HG03095 (cell line): ENCODE data around the gene DOHH.
"Not testable (repeated sequence)": the region's sequence is repeated elsewhere in the genome, so short reads cannot be mapped to it uniquely, and the experiment has no call there.

Experiments used
- ATAC-seq: cut with Tn5 transposase; IDR thresholded peaks from one replicate; pipeline ENCODE4 v1.9.1; 2021; ENCODE audit warnings: moderate library complexity; ENCODE audit not compliant: unreplicated experiment

DOHH gene

GRCh38 chr19:3534375-3535234, 34.1 kb upstream of the DOHH start:
- ATAC-seq = no peak

GRCh38 chr19:3533563-3534216, 33.2 kb upstream of the DOHH start:
- no peak for ATAC-seq

GRCh38 chr19:3533033-3533432, 32.6 kb upstream of the DOHH start:
- no peak for ATAC-seq

- no peak for ATAC-seq
These were observed 31.8 kb upstream of the DOHH start for GRCh38 chr19:3532154-3532786.

- ATAC-seq = no peak
These were observed 31.2 kb upstream of the DOHH start for GRCh38 chr19:3531716-3532115.

- ATAC-seq = no peak
These were observed 29.9 kb upstream of the DOHH start for GRCh38 chr19:3530389-3530788.

GRCh38 chr19:3529299-3529698, 28.8 kb upstream of the DOHH start:
- not testable (repeated sequence) for ATAC-seq

- no peak for ATAC-seq
These were observed 28.2 kb upstream of the DOHH start for GRCh38 chr19:3528539-3529211.

- ATAC-seq = no peak
These were observed 27.6 kb upstream of the DOHH start for GRCh38 chr19:3528080-3528479.

GRCh38 chr19:3527238-3527910, 26.9 kb upstream of the DOHH start:
- ATAC-seq = no peak

GRCh38 chr19:3526507-3527237, 26.2 kb upstream of the DOHH start:
- ATAC-seq = no peak

- no peak for ATAC-seq
These were observed 24.5 kb upstream of the DOHH start for GRCh38 chr19:3524904-3525451.

GRCh38 chr19:3524078-3524842, 23.8 kb upstream of the DOHH start:
- ATAC-seq = no peak

GRCh38 chr19:3523361-3524077, 23.0 kb upstream of the DOHH start:
- no peak for ATAC-seq

- ATAC-seq = no peak
These were observed 22.2 kb upstream of the DOHH start for GRCh38 chr19:3522421-3523360.

- ATAC-seq = no peak
These were observed 20.6 kb upstream of the DOHH start for GRCh38 chr19:3521104-3521445.
